Inferior parietal cortex (tissue), 1 donor: ENCODE data around the gene FBXL3.
A peak's percentile ranks its signal among the peaks of the same experiment; 100 is the strongest.

Experiments used
- DNase-seq: peaks from one replicate; pipeline ENCODE4 v3.0.0-alpha.2; 2016; ENCODE audit errors: extremely low spot score

The FBXL3 gene, protein sequence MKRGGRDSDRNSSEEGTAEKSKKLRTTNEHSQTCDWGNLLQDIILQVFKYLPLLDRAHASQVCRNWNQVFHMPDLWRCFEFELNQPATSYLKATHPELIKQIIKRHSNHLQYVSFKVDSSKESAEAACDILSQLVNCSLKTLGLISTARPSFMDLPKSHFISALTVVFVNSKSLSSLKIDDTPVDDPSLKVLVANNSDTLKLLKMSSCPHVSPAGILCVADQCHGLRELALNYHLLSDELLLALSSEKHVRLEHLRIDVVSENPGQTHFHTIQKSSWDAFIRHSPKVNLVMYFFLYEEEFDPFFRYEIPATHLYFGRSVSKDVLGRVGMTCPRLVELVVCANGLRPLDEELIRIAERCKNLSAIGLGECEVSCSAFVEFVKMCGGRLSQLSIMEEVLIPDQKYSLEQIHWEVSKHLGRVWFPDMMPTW

DNA sequence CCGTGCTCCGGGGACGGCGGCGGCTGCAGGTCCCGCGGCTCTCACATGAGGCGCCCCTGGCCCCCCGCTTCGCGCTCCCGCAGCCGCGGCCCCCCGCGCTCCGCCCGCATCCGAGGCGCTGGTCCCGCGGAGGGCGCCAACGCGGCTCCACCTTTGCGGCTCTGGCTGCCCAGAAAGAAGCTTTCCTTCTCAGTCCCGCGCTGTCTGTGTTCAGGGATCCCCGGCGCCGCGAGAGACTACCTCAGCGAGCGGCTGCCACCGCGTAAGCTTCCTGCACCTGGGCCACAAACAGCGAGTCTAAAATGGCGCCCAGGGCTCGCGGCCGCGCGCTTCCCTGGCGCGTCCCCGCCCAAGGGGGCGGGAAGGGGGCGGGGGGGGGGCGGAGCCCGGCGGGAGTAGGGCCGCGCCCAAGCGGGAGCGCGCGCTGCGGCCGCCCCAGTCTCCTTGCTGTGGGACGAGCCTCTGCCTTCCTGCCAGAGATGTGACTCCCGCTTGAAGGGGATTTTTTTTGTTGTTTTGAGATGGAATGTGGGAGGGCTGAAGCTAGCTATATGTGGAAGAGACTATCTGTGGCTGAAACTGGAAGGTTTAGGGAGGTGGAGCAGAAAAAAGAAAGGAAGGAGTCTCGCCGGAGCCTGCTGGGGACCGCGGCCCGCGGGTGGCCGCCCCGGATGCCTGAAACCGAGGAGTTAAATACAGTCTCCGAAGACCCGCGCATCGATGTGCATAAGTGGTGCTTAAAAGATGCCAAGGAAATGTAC is at the start of gene FBXL3:
Gene FBXL3 (minus strand): TSS at position 299 of the 761 bp plus-strand sequence. CDS start 5,299 bp downstream, outside the sequence.
- peak; percentile 83 for DNase-seq

DNA sequence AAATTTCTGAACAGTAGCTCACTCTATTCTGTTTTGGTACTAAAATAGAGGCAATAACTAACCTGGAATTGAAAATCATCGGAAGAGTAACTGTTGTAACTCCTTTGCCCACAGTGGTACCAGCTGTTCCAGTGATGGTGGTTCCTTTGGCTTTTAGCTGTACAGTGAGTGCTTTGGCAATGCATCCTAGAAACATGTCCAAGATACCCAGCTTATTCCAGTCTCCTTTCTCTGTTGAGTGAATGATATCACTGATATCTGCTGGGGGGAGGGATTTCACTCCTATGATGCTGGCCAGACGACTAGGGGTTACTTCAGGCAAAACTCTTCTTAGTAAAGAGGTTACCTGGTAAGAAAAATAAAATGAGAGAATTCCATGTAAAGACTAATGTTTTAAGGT is 40.6 kb upstream of the FBXL3 start:
- no peak for DNase-seq

DNA sequence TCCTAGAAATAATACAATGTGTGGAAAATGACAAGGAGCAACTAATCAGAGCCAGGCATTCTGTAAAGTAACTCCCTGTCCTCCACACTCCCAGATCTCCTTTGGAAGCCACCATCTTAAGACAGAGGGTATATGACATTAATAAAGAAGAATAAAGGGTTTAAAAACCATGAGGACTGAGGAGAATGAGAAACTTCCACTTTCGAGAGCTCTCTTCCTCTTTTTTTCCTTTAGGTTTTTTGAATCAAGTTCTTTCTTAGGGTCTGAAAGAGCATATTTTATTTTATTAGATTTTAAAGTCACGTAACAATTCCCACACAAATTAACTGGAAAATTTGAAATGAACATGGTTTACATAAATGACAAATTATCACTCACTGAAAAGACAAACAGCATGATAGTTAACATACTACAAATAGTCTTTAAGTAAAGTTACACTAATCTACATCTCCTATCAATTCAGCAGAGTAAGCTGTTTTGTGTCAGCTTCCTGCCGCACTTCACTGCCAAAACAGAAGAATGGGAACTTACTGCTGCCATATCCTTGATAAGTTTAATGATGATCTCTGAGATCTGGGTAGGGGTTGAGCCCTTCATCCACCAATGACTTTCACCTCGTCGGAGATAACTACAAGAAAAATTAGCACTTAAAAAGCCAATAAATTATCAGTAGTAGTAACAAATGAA is 38.6 kb upstream of the FBXL3 start:
- no peak for DNase-seq

DNA sequence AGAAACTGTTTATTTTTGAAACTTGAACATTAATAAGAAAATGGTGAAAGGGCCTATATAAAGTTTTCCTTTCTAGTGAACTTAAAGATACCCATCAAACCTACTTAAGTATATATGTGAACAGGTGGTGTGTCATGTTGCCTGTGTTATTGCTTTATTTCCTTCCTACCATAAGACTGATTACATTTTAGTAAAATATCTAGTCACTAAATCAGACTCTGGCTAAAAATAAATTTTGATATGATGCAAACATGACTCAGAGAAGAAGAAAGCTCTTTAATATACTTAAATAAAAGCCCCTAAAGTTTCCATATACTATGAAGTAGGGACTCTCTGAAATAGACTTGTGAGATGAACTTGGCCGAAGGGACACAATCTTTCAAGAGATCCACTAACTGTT is 35.1 kb upstream of the FBXL3 start:
- DNase-seq, result no peak

DNA sequence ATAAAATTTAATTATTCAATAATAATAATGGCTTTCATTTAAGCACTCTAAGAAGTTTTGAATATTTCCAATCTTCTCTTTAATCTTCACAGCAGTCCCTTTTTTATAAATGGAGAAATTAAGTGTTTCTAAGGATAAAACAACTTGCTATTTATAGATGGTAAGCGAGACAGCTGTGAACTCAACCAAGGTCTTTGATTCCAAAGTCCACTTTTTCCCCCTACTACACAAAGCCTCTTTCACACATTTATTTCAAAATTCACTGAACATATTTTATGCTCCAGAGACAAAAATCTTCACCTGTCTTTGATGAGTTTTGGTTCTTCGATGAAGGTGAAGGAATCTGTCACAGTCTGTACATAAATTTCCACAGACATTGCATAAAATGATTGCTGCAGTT is 34.4 kb upstream of the FBXL3 start:
- no peak for DNase-seq

DNA sequence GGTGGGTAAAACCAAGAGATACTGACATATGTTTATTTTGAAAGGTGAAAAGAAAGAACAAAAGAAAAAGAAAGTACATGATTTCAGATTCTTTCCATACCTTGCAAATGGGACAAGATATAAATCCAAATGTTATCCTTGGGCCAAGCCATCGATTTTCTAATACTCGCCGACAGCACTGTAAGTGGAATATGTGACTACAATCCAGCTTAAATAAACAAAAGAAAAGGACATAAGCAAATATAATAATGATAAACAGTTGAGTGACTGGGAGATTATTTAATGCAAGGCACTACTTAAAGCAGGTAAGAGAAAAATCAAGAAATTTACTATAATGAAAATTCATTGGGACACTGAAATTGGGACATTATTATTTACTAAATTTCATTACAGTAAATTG is 29.9 kb upstream of the FBXL3 start:
- DNase-seq, result no peak

DNA sequence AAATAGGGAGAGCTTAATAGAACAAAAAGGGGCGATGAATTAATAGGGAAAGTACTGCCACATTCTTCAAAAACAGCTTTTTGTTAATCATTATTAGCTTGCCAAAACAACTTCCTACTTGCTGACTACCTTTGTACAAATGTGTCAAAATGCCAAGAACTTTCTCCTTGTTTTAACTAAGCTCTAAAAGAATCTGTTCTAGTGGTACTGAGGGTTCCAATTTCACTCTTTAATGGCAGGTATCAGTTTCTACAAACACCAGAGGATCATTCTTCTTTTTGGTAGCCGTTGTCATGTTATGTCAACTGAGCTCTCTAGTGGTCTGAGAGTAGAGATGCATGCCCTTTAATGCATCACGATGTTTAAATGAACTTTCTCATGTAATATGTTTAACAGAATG is 29.4 kb upstream of the FBXL3 start:
- no peak for DNase-seq

DNA sequence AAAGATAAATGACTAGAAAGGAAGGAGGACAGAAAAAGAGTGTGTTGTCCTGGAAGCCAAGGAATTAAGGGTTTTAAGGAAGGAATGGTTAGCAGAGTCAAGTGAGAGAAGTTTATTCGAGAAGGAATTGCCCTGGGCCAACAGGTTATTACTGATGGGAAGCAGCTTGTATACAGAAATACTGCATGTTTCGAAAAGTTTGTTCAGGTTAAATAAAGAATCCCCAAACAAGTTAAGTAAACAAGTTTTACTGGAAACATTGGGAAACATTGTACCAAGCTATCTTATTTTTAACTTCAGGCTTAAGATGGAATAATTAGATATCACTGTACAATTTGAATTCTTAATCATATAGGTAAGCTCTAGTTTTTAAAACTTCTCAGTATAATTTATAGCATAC is 28.2 kb upstream of the FBXL3 start:
- DNase-seq, result no peak

DNA sequence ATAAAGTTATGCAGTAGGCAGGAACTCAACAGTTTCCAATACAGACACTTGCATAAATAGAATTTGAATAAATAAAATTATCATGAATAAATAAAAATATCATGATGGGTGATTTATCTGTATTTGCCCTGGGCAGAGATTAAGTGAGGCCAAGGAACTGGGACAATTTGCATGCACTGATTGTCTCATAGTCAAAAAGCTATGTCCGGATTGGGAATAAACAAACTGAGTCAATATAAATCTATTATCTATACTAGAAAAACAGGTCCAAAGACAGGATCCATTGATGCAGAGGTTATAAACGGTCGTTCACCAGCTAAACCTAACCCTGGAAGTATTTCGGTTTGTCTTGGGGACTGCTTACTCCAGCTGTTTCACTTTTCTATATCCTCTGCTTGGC is 26.2 kb upstream of the FBXL3 start:
- DNase-seq, result no peak

DNA sequence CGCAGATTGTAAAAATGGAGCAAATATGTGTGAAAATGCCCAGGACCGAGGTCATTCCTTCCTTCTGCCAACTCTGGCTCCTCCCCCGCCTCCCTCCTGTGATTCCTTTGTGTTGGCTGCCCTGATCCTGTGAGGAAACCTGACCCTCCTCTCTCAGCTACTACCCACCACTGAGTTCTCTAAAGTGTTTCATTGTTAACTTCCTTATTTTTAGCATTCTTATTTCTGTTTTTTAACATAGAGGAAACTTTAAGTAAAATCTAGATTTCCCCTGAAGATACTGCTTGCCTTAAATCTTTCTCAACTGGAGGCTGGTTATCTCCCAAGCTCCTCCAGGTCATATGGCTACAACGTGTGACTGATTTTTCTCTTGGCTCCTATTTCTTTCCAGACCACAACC is 21.7 kb upstream of the FBXL3 start:
- DNase-seq, result no peak

DNA sequence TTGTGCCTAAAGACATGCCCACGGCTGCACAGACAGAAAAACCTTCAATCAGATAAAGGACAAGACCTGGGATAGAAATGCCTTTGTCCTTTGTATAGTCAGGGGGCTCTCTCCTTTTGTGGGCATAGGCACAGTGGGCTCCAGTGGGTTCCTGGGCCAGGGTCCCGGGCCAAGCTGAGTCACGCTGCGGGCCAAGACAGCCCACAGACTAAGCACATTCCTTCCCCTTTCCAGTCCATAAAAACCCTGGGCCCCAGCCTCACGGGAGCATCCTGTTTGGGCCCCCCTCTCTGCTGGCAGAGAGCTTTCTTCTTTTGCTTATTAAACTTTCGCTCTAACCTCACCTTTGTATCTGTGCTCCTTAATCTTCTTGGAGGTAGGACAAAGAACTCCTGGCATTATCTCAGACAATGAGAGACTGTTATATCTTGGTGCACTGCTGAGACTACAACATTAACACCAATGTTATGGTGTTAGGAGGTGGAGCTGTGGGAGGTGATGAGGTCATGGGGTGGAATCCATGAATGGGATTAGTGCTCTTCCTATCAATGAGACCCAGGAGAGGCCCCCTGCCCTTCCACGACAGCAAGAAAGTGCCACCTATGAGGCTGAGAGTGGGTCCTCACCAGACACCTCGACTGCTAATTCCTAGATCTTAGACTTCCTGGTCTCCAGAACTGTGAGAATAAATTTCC is 20.8 kb upstream of the FBXL3 start:
- no peak for DNase-seq

DNA sequence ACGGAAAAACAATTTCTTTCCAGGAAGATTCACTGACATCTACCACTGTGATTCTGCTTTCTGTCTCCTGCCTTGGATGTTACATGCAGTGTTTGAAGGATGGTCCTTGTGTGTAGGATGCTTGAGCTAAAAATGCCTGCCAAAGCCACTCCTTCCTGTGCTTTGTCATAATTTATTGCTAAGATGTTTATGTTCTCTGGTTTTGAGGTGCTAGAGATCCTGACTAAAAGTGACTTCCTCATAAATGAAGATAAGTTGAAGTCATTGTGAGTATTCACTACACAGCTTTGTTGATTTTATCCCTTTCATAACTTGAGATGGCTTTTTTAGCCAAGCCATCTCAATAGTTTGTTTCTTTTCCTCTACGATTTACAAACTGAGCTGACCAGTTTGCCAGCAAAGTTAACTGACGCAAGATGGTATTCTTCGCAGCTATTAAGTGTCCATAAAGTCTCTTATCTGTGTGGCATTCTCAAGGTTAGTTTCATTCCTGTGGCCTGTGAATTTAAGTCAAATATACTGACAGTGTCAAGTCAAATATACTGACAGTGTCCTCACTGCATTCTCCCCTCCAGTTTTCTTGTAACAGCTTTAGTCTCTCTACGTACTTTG is 15.7 kb upstream of the FBXL3 start:
- DNase-seq, result no peak

DNA sequence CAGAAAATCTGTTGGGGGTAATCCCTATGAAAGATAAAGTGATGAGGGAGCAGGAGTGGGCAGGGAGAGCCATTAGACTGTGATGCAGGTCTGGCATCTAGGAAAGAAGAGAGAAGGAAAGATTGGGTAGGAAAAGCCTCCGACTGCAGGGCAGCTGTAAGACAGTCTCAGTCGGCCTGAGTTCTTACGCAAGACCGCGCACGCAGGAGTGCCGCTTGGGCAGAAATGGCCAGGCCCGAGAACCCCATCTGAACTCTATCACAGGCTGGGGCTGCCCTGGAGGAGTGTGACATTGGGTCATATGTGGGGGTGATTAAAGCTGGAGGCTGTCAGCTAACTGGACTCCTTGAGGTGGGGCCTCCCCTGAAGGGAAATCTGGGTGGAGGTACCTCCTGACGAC is 13.9 kb upstream of the FBXL3 start:
- no peak for DNase-seq

DNA sequence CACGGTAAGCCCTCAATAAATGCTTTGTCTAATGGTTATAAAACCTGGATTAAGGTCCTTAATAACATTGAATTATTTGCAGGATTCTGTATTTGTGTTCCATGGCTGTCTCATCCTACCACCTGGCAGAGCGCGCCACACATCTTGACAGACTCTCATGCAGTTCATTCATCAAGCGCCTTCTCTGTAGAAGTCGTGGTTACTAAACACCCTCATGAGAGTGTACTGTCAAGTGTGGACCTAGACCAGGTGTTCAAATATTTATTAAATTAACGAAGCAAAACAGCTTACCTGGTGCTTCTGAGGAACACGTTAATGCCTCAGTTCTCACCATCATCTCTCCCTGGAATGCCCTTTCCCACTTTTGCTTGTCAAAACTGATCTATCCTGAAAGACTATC is 13.1 kb upstream of the FBXL3 start:
- DNase-seq, result no peak

DNA sequence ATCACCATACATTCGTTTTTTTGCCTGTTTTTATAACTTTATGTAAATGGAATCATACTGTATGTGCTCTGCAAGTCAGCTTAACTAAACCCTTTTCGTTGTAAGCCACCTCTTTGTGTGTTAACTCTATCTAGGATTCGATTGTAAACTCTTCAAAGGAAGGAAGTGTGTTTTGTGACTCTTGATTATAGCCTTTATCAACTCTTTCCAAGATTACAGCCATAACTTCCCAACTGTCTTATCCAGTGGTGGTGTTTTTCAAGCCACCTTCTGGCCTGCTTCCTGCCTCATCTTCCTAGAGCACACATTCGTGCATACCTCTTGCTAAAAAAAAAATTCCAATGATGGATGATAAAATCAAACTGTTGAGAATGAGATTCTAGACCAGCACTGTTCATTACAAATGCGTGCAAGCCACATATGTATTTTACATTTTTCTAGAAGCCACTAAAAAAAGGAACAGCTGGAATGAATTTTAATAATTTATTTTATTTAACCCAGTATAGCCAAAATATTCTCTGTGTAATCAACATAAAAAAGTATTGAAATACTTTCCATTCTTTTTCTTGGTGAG is 12.0 kb upstream of the FBXL3 start:
- DNase-seq, result no peak

DNA sequence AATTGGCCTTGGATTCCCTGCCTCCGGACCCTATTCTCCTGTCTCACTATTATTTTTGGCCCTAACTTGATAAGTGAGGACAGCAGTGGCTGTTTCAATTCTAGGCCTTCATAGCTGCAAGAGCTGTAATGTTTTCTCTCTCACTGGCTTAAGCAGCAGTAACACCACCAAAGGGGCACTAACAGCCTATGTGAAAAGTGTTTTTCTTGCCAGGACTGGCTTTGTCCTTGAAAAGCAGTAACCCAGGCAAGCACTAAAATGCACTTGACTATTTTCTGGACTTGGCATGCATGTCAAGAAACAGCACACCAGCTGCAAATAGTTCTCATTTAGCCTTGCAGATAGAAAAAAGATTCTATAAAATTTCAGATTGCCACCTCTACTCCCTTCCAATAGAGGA is 9.3 kb upstream of the FBXL3 start:
- DNase-seq, result no peak

DNA sequence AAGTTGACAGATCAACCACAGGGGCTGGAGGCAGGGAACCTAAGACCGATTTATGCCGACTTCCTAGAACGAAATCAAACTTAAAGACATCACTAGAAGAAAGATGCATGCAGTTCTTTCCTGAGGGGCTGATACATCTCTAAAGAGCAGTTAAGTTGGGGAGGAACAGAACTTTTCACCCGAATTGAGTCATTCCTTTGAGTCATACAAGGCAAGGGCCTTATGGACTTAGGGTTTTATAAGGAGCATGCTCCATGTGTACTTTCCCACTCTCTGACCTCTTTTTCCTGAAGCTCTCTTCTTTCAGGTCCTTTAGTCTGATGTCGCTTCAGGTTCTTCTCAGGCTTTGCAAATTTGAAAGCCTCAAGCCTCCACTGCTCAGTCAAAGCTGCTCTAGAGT is 7.9 kb upstream of the FBXL3 start:
- no peak for DNase-seq

DNA sequence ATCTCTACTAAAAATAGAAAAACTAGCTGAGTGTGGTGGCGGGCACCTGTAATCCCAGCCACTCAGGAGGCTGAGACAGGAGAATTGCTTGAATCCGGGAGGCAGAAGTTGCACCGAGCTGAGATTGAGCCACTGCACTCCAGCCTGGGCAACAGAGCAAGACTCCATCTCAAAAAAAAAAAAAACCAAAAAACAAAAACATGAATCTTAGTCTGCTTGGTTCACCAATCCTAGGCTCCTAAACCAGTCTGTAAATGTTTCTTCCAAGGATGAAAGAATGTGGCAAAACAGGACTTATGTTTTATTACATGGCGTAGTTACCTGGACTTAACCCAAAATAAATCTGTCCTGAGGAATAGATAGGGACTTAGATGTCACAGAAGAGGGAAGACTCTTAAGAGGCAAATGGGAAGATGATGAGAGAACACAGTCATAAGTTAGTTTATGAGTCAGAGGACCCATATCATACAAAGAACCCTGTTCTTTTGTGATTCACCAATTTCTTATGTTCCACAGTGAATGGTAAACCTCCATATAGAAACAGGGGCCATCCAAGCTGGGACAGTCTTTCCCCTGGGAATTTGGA is 6.9 kb upstream of the FBXL3 start:
- no peak for DNase-seq

DNA sequence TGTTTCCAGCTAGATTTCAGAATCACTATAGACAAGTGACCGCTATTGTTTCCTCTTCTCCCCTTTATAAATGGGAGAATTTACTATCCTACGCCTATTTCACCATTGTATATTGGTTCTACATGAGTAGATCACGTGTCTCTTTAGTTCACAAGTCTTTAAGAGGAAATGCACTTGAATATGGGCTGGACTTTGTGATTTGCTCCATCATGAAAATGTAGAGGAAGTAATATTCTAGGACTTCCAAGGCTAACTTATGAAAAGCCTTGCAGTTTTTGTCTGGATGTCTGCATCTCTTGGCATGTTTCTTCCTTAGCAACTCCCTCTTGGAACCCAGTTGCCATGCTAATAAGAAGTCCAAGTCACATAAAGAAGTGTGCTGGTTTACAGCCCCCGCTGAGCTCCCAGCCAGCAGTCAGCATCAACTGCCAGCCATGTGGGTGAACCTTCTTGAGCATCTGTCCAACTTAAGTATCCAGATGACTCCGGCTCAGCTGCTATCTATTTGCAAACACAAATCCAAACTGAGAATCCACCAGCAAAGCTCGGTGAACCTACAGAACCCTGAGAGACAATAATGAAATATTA is 4.8 kb upstream of the FBXL3 start:
- no peak for DNase-seq

DNA sequence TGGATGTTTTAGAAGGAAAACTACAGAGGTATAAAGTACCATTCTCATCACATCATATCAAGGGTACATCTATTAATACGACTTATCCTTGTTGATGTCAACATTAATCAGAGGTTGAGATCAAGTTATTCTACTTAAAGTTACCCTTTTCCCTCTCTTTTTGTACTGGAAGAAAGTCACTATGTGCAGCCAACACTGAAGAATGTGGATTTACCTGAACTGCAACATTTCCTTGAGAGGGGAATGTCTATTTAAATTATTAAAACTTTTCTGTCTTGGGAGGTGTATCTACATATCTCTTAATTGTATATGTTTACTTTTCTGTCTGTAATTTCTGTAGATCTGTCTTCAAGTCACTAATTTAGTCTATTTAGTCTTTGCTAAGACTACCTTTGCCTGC is 2.5 kb upstream of the FBXL3 start:
- no peak for DNase-seq

DNA sequence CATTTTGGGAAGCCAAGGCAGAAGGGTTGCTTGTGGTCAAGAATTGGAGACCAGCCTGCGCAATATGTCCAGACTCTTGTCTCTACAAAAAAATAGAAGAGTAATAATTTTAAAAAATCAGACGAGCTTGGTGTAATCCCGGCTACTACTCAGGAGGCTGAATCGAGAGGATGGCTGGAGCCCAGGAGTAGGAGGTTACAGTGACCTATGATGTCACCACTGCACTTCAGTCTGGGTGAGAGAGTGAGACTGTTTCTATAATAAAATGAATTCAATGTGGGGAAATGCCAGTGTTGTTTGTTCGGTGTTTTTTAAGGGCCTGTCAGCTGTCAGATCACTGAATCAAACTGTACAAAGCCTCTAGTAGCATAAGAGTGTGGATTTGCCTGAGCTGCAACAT is 1.2 kb upstream of the FBXL3 start:
- DNase-seq, result no peak
